Liver (tissue), 9 donors: ENCODE data around the gene FAM234B. TPM values are rescaled to one million over a fixed set of nuclear protein-coding genes. Genes with fewer than 3 reads are reported as not detected.

Experiments used
- DNase-seq: peaks from one replicate; pipeline ENCODE4 v3.0.0-alpha.2; 2017; ENCODE audit warnings: low spot score
- H3K27ac ChIP-seq, 2 donors: one replicate each; pipeline ENCODE4 v1.7.0; 2013; ENCODE audit warnings: inconsistent platforms in 2 of 2, low read length in 2 of 2, control low read depth in 1 of 2, low read depth in 1 of 2, mild to moderate bottlenecking in 1 of 2
- H3K27me3 ChIP-seq, 4 donors: one replicate each; pipeline versions ENCODE4 v1.6.1 to v1.7.0; 2013; ENCODE audit warnings: low read length in 3 of 4, inconsistent platforms in 1 of 4, mild to moderate bottlenecking in 1 of 4, moderate library complexity in 1 of 4; ENCODE audit not compliant: control insufficient read depth in 4 of 4, insufficient read depth in 4 of 4
- H3K36me3 ChIP-seq, 4 donors: one replicate each; pipeline versions ENCODE4 v1.6.1 to v1.7.0; 2013; ENCODE audit warnings: low read length in 3 of 4, mild to moderate bottlenecking in 3 of 4, low read depth in 1 of 4, moderate library complexity in 1 of 4; ENCODE audit not compliant: control insufficient read depth in 4 of 4, insufficient read depth in 3 of 4
- H3K4me1 ChIP-seq, 4 donors: one replicate each; pipeline versions ENCODE4 v1.6.1 to v1.7.0; 2013; ENCODE audit warnings: low read length in 3 of 4, mild to moderate bottlenecking in 3 of 4, moderate library complexity in 1 of 4; ENCODE audit not compliant: control insufficient read depth in 4 of 4, insufficient read depth in 4 of 4
- H3K4me3 ChIP-seq, 3 donors: one replicate each; pipeline versions ENCODE4 v1.6.1 to v1.7.0; 2013; ENCODE audit warnings: low read length in 3 of 3, control low read depth in 1 of 3, low read depth in 1 of 3, mild to moderate bottlenecking in 1 of 3
- H3K9ac ChIP-seq, 2 donors: one replicate each; pipeline ENCODE4 v1.7.0; 2013; ENCODE audit warnings: low read length in 2 of 2, mild to moderate bottlenecking in 2 of 2, moderate library complexity in 2 of 2, control low read depth in 1 of 2, low read depth in 1 of 2
- H3K9me3 ChIP-seq, 4 donors: one replicate each; pipeline versions ENCODE4 v1.6.1 to v1.7.0; 2013; ENCODE audit warnings: low read length in 3 of 4; ENCODE audit not compliant: control insufficient read depth in 4 of 4
- CTCF ChIP-seq: fragments of 150-350 bp; IDR thresholded peaks from 2 replicates; pipeline ENCODE4 v1.5.1; 2017; ENCODE audit warnings: improper control_type of control experiment, low read depth, low read length; ENCODE audit not compliant: missing input control
- GABPA ChIP-seq, 2 donors: IDR thresholded peaks in 1 of 2; conservative IDR thresholded peaks in 1 of 2; 2 replicates each; pipeline ENCODE4 v1.6.1; 2016; ENCODE audit warnings: antibody characterized with exemption in 2 of 2, mild to moderate bottlenecking in 1 of 2, moderate library complexity in 1 of 2
- HNF4A ChIP-seq, 2 donors: conservative IDR thresholded peaks; 2 replicates each; pipeline ENCODE4 v1.6.1; 2016; ENCODE audit warnings: antibody characterized with exemption in 2 of 2, mild to moderate bottlenecking in 2 of 2
- JUND ChIP-seq, 2 donors: IDR thresholded peaks; 2 replicates each; pipeline ENCODE4 v1.6.1; 2016; ENCODE audit warnings: antibody characterized with exemption in 2 of 2
- REST ChIP-seq: IDR thresholded peaks from 2 replicates; pipeline ENCODE4 v1.6.1; 2016; ENCODE audit warnings: antibody characterized with exemption, mild to moderate bottlenecking
- RXRA ChIP-seq, 2 donors: IDR thresholded peaks; 2 replicates each; pipeline ENCODE4 v1.6.1; 2017 to 2018; ENCODE audit warnings: antibody characterized with exemption in 2 of 2, mild to moderate bottlenecking in 1 of 2
- SP1 ChIP-seq: IDR thresholded peaks from 2 replicates; pipeline ENCODE4 v1.6.1; 2018; ENCODE audit warnings: antibody characterized with exemption, mild to moderate bottlenecking
- TAF1 ChIP-seq: conservative IDR thresholded peaks from 2 replicates; pipeline ENCODE4 v1.6.1; 2016; ENCODE audit warnings: antibody characterized with exemption, mild to moderate bottlenecking
- YY1 ChIP-seq: IDR thresholded peaks from 2 replicates; pipeline ENCODE4 v1.6.1; 2016; ENCODE audit warnings: antibody characterized with exemption, mild to moderate bottlenecking
- WGBS: extraction: QIAGEN DNeasy Blood & Tissue Kit; methylation state at CpG from one replicate; pipeline ENCODE4 v1.1.7; 2013; 5-methylcytosine and 5-hydroxymethylcytosine counted together
- polyA plus RNA-seq, 2 donors: library from polyadenylated mRNA; stranded (reverse) in 1 of 2; unstranded in 1 of 2; fragments of 200-250 nt in 1 of 2; fragments of >200 nt in 1 of 2; fragmentation: Nextera tagmentation in 1 of 2; extraction: Ambion mirVana in 1 of 2; gene quantifications; one replicate each; pipeline versions ENCODE4 v1.2.1 to v1.2.3, GENCODE V29; 2013 to 2015
- total RNA-seq, 2 donors: library from RNA; depleted of rRNA; stranded (reverse); fragments of >200 nt; gene quantifications; one replicate each; pipeline ENCODE4 v1.2.3, GENCODE V29; 2014
- donor health status: healthy.
- donor health status: healthy.
- donor health status: healthy.
- donor health status: healthy.
- donor health status: healthy.

Gene FAM234B
- total and polyA plus RNA-seq, 4 donors, result 1.7 to 8.0 (median 3.2) TPM

GRCh38 chr12:12999271-12999958 lies 44.8 kb upstream of the FAM234B start (continued):
- no peak for TF ChIP-seq REST
- no peak for TF ChIP-seq TAF1
- no peak for TF ChIP-seq RXRA (IDR thresholded peaks at IDR 0.05)

GRCh38 chr12:12999959-13000615 lies 44.1 kb upstream of the FAM234B start, which contains the start of gene HEBP1:
HEBP1 (minus strand) TSS chr12:13000265; CDS start chr12:13000114, 151 bp downstream.
- no peak for TF ChIP-seq CTCF
- TF ChIP-seq SP1, result peak; percentile 36
- TF ChIP-seq REST, result peak; percentile 65
- peak within 1 kb of the TSS; percentile 78 to 81 for H3K9ac ChIP-seq
- H3K27me3 ChIP-seq, result no peaks in the 10 kb centered on the region
- H3K4me3 ChIP-seq, result peak within 1 kb of the TSS; percentile 79 to 88 (median 85)
- H3K4me1 ChIP-seq, result peaks cover 11 to 62% (median 40%) of the 10 kb centered on the region in 4 donors
- no peaks in the 10 kb centered on the region for H3K9me3 ChIP-seq
- DNase-seq, result peak; percentile 100
- under 1% methylated on average over 69 of the region's 69 CpGs for WGBS
- no peaks in the 10 kb centered on the region for H3K36me3 ChIP-seq
- H3K27ac ChIP-seq, result peak within 1 kb of the TSS; percentile 76 to 86

GRCh38 chr12:13000616-13000924 lies 43.6 kb upstream of the FAM234B start:
- WGBS, result under 1% methylated on average over 16 of the region's 16 CpGs
- peak overlapping the region; percentile 53 to 79 (median 60) for H3K4me3 ChIP-seq

More at GRCh38 chr12:13000616-13000924, 43.6 kb upstream of the FAM234B start:
- Histone ChIP-seq H3K27ac (peak overlapping the region; percentile 76 to 86), H3K36me3 (no peaks in the 10 kb centered on the region), H3K9ac (peak overlapping the region; percentile 41 to 56), H3K9me3 (no peaks in the 10 kb centered on the region), H3K27me3 (no peaks in the 10 kb centered on the region), H3K4me1 (peaks cover 15 to 66% (median 44%) of the 10 kb centered on the region in 4 donors)
- no peak for DNase-seq
- peak; percentile 10 for TF ChIP-seq YY1
- TF ChIP-seq GABPA (IDR thresholded peaks at IDR 0.05 in 1 of 2, conservative IDR thresholded peaks at IDR 0.05 in 1 of 2), result no peak
- TF ChIP-seq HNF4A (conservative IDR thresholded peaks at IDR 0.05), result no peak
- TF ChIP-seq SP1, result no peak
- TF ChIP-seq JUND (IDR thresholded peaks at IDR 0.05), result no peak
